Caki2 (cell line): ENCODE results near the gene CTCF. TPM values are rescaled to one million over a fixed set of nuclear protein-coding genes. Genes with fewer than 3 reads are reported as not detected.
"Not testable (repeated sequence)": the region's sequence is repeated elsewhere in the genome, so short reads cannot be mapped to it uniquely, and the experiment has no call there.

ENCODE experiments used
- DNase-seq: peaks from one replicate; pipeline ENCODE4 v3.0.0-alpha.2; 2015; ENCODE audit warnings: low read depth
- in situ Hi-C: cut with HindIII; loops from 2 replicates; pipeline ENCODE4 v1.10.0; 2016; ENCODE audit warnings: low sequenced_read_pairs, low pct_unique_long_range_greater_than_20kb, mixed read lengths
- total RNA-seq: library from RNA; depleted of rRNA; stranded (reverse); fragments of >200 nt; shearing (Covaris generic); gene quantifications from 2 replicates; pipeline ENCODE4 v1.2.3, GENCODE V29; 2014; ENCODE audit warnings: low replicate concordance; rRNA removed

Gene CTCF
- 32.1 and 34.5 TPM in 2 replicates for total RNA-seq

DNA sequence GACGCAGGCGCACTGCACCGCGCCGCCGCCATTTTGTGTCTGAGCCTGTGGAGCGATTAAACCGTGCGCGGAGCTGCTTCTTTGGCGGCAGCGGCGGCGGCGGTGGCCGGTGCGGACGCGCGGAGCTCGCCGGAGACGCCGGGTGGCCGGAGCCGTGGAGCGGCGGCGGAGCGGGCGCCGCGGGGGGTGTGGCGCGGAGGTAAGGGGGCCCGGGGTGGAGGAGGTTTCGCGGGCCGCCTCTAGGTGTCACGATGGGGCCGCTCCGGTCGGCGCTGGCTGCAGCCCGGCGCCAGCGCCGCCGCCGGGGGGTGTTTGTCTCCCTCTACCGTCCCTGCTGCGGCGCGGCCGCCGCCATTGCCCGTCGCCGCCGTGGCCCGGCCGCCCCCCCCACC, at the start of gene CTCF:
Gene CTCF (plus strand): TSS at position 1 of the 392 bp plus-strand sequence. CDS start 48,307 bp downstream, outside the sequence.
- in situ Hi-C loops: no loop called here
- DNase-seq: peak; percentile 73

- DNase-seq, in situ Hi-C loops: not testable (repeated sequence)
These were observed 48.4 kb upstream of the CTCF start for GRCh38 chr16:67513892-67514291.

GRCh38 chr16:67514382-67514828, 47.9 kb upstream of the CTCF start:
- DNase-seq: peak; percentile 75
- in situ Hi-C loops: no loop called here

DNA sequence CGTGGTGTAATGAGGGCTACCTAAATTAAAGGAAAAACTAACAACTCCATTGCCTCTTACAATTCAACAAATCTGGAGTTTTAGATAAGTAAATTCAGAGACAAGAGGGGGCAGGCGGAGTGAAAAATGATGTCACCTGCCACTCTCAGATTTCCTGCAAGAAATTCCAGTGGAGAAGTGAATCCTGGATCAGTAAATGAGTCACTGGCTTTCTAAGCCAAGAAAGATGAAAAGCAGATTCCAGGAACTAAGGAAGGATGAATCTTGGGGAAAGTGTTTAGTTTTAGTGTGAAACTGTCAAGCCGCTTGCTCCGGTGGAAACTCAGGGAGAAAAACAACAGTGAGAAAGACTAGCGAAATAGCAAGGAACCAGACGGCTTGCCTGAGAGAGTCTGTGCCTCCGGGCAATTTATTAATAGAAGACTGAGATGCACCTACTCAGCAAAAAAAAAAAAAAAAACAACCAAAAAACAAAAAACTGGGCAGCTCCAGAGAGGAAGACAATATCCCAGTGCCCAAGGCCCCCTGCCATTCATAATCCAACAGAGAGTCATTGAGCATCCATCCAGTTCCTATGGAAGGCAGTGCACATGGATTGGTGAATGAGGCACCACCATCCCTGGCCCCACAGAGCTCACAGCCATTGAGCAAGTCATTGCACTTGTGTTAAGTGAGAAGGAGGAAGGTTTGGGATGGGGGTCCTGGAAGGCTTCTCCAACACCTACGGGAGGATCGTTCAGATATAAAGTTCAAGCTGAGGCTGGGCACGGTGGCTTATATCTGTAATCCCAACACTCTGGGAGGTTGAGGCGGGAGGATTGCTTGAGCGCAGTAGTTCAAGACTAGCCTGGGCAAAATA, 45.8 kb upstream of the CTCF start:
- in situ Hi-C loops: no loop called here
- DNase-seq: peak; percentile 74

GRCh38 chr16:67517155-67517445, 45.2 kb upstream of the CTCF start:
- no peak for DNase-seq
- in situ Hi-C loops: no loop called here

- in situ Hi-C loops: no loop called here
- peak; percentile 64 for DNase-seq
These were observed 44.5 kb upstream of the CTCF start for GRCh38 chr16:67517661-67518423.

- in situ Hi-C loops: no loop called here
- DNase-seq: no peak
These were observed 43.6 kb upstream of the CTCF start for GRCh38 chr16:67518676-67519075.

DNA sequence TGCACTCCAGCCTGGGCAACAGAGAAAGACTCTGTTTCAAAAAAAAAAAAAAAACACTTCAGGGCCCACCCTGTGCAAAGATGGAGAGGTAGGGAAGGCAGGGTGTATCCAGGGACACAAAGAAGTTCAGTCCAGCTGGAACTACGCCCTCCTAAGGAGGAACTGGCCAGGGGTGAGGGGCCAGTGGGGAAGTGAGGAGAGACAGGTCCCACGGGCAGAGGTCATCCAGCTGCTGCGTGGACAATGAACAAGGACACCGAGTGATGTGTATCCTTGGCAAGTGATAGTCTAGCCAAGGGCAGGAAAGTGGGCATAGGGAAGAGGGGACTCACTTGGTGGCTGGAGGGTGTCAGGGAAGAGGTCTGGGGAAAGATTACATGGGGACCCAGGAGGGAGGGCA, 43.1 kb upstream of the CTCF start:
- in situ Hi-C loops: no loop called here
- DNase-seq: no peak

DNA sequence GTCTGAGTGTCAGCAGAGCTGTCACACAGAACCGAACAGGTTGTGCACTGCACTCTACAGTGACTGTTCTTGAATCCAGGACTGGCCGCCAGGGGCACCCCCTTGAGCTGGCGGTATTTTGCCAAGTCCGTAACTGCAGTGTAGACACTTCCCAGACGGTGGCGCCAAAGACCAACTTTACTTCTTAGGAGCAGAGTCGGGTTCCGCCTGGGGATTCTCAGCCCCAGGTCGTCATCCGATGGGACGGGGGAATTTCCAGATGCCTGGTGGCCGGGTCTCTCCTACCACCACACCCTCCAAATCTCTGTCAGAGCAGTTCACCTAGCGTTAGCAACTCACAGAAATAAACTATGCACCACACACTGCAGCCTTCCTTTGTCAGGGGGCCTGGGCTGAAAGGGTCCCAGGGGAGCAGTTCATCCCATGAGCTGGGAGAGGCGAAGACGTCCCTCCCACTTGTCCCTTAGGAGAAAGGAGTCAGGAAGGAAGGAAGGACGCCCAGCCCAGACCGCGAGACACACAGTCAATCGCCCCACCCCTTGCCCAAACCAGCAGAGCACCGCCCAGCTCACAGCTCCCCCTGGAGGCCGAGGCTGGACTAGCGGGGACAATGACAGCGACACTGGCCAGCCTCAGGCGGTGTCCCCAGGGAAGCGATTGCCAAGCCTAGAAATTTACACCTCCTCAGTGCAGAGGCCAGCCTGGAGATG, 41.1 kb upstream of the CTCF start:
- in situ Hi-C loops: no loop called here
- peak; percentile 96 for DNase-seq

DNA sequence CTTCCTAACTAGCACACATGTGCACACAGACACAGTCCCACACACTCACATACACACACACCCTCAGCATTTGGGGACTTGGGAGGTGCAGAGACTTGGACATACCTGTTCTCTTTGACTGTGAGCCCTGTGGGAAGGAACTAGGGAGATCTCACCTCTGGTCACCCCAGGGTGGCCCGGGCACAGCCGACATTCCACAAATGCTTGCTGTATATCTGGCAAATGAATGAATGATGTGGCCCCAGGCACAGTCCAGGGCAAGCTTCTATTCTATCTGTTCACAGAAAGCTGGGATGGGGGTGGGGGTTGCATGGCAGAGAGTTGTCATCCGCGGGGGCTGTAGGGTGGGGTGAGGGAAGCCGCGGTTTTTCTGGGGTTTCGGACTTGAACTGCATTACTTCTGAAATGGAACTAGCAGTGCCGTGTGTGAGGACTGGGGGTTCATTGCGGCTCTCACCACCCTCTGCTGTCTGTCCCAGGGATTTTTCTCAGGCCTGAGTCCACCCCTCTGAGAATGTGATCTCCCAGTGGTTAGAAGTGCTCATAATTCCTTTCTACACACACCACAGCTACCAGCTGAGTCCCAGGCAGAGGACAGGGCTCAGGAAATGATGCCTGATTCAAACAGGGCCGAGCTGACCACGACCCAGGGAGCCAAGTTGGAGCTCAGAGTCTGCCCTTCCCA, 37.0 kb upstream of the CTCF start:
- in situ Hi-C loops: no loop called here
- DNase-seq: no peak

- in situ Hi-C loops: no loop called here
- DNase-seq: no peak
These were observed 36.1 kb upstream of the CTCF start for GRCh38 chr16:67526149-67526791.

- no peak for DNase-seq
- in situ Hi-C loops: no loop called here
These were observed 34.0 kb upstream of the CTCF start, which contains the start of gene RIPOR1 for GRCh38 chr16:67528222-67528869. Gene RIPOR1, plus strand, starts transcription at chr16:67528829. Its CDS starts 9,618 bp downstream, at chr16:67538447.

GRCh38 chr16:67528870-67529581, 33.3 kb upstream of the CTCF start:
- peak; percentile 47 for DNase-seq
- in situ Hi-C loops: no loop called here

DNA sequence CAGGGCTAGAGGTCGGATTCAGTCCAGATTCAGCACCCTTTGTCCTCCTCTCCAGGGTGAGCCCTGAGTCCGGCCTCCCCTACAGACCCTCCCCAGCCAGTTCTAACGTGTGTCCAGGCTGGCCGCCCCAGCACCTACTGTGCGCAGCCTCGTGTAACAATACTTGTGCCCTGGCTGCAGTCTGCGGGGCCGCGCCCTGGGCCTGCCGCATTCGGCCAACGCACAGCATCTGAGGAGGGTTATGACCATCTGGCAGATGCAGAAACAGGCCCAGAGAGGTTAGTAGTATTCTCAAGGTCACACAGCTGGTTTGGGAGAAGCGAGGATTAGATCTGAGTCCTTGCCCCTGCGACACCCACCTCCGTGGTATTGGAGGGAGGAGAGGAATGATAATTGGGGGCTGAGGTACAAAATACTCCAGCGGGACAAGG, 32.7 kb upstream of the CTCF start:
- DNase-seq: peak; percentile 20
- in situ Hi-C loops: no loop called here

DNA sequence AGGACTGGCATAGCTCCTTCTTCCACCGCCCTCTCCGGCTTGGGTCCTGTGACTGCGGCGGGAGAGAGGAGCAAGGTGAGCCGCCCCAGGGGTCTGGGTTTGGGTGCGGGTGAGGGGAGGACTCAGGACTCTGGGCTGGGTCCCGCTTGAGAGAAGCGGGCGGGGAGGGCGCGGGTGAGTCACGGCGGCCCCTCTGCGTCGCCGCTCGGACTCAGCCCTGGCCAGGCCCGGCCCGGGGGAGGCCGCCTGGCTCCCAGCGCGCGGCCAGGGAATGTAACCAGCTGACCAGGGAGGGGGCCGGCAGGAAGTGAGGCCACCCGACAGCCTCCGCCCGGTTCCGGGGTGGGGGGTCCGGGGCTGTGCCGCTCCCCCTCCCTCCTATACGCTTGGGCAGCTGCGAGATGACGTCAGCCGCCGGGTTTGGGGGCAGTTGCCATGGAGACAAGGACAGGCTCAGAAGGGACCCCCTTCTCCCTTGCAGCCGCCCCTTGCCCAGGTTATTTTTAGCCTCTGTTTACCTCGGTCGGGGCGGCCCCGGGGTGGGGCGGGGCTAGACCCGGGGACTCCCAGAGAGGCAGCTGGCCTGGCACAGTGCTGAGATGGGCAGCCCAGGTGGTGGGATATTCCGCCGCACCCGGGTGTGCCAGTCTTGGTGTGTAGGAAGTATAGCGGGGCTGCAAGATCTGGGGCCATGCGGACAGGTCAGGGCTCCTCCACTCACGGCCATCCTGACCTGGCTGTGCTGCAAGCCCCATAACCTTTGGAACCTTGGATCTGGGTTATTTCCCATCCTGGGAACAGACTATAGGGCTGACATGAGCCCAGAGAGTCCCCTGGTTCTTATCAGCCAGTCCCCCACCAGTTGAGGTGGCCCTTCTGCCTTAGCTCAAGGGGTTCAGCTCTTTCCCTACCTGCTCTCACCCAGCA, 32.0 kb upstream of the CTCF start:
- DNase-seq: peak; percentile 69
- in situ Hi-C loops: no loop called here

DNA sequence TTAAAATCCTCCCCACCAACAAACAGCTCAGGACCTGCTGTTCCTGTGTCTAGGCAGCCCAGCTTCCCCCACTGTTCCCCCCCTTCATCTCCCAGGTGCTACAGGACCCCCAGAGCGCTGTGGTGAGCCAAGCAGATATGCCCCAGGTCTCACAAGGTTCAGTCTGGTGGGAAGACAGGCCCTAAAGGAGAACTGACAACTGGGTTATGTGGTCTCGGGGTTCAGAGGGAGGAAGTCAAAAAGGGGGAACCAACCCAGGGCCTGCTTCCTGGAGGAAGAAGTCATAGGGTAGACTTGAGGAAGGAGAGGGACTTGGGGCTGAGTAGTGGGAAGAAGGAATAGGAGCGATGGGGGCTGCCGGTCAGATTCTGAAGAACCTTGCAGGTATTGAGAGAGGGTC, 31.1 kb upstream of the CTCF start:
- in situ Hi-C loops: no loop called here
- no peak for DNase-seq
